ENCODE measurements around the gene OBSCN. TPM values are rescaled to one million over a fixed set of nuclear protein-coding genes. Genes with fewer than 3 reads are reported as not detected.

The OBSCN gene
- total and polyA plus RNA-seq, 10 of the 15 experiments (the other 5 are each of a cell fraction or from before 2014, with no cell fraction given), result 0.01 to 0.36 (median 0.08) TPM; not detected in 2

- POLR2A ChIA-PET, result no interaction called here
- TF ChIP-seq NKRF (conservative IDR thresholded peaks at IDR 0.05) (no peak), CUX1 (IDR thresholded peaks at IDR 0.05; ENCODE audit: insufficient replicate concordance, low read depth, low read length) (no peak), SIX5 (IDR thresholded peaks at IDR 0.05; ENCODE audit: low read depth, low read length, severe bottlenecking) (no peak), SREBF2 (IDR thresholded peaks at IDR 0.05; ENCODE audit: low read length) (no peak), IRF4 (IDR thresholded peaks at IDR 0.05; ENCODE audit: low read depth, low read length) (no peak), ATF3 (IDR thresholded peaks at IDR 0.05; ENCODE audit: borderline replicate concordance, extremely low read depth, low read depth, low read length) (no peak), RB1 (IDR thresholded peaks at IDR 0.05; ENCODE audit: borderline replicate concordance) (no peak), ESRRA (IDR thresholded peaks at IDR 0.05; ENCODE audit: low read length) (no peak), STAT1 (conservative IDR thresholded peaks at IDR 0.05) (no peak), ZNF622 (IDR thresholded peaks at IDR 0.05) (no peak)
- TF ChIP-seq, protein P1, sequence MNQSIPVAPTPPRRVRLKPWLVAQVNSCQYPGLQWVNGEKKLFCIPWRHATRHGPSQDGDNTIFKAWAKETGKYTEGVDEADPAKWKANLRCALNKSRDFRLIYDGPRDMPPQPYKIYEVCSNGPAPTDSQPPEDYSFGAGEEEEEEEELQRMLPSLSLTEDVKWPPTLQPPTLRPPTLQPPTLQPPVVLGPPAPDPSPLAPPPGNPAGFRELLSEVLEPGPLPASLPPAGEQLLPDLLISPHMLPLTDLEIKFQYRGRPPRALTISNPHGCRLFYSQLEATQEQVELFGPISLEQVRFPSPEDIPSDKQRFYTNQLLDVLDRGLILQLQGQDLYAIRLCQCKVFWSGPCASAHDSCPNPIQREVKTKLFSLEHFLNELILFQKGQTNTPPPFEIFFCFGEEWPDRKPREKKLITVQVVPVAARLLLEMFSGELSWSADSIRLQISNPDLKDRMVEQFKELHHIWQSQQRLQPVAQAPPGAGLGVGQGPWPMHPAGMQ (IDR thresholded peaks at IDR 0.05; ENCODE audit: borderline replicate concordance), result no peak
- TF ChIP-seq, protein P2, sequence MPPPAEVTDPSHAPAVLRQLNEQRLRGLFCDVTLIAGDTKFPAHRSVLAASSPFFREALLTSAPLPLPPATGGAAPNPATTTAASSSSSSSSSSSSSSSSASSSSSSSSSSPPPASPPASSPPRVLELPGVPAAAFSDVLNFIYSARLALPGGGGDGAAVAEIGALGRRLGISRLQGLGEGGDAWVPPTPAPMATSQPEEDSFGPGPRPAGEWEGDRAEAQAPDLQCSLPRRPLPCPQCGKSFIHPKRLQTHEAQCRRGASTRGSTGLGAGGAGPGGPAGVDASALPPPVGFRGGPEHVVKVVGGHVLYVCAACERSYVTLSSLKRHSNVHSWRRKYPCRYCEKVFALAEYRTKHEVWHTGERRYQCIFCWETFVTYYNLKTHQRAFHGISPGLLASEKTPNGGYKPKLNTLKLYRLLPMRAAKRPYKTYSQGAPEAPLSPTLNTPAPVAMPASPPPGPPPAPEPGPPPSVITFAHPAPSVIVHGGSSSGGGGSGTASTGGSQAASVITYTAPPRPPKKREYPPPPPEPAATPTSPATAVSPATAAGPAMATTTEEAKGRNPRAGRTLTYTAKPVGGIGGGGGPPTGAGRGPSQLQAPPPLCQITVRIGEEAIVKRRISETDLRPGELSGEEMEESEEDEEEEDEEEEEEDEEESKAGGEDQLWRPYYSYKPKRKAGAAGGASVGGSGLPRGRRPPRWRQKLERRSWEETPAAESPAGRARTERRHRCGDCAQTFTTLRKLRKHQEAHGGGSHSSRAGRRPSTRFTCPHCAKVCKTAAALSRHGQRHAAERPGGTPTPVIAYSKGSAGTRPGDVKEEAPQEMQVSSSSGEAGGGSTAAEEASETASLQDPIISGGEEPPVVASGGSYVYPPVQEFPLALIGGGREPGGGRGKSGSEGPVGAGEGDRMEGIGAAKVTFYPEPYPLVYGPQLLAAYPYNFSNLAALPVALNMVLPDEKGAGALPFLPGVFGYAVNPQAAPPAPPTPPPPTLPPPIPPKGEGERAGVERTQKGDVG (CRISPR knock-in tag; IDR thresholded peaks at IDR 0.05), result no peak
These were observed 54.6 kb downstream of the OBSCN start for GRCh38 chr1:228262475-228262874.

More at GRCh38 chr1:228262475-228262874, 54.6 kb downstream of the OBSCN start:
- H4K20me1 ChIP-seq (ENCODE audit: control insufficient read depth, insufficient read depth), result no peaks in the 10 kb centered on the region
- H3K79me2 ChIP-seq (ENCODE audit: control insufficient read depth, insufficient read depth, low read length), result no peaks in the 10 kb centered on the region
- BruUV-seq (replicated peaks), result no TSS peak
- no peaks in the 10 kb centered on the region for H3K9me3 ChIP-seq (replicated peaks; ENCODE audit: control insufficient read depth, insufficient read depth, low read length)
- WGBS (ENCODE audit: insufficient coverage, insufficient replicate concordance, low lambda C conversion rate, missing lambda C conversion rate), result 0% methylated on average over 1 of the region's 1 CpG
- no peak overlapping the region for H3K27ac ChIP-seq (ENCODE audit: control insufficient read depth, insufficient read depth)
- FAIRE-seq, result no peak
- intact Hi-C loops (cut with micrococcal nuclease; ENCODE audit: unreplicated experiment) (no loop called here), in situ Hi-C loops (cut with MboI) (no loop called here)
- RAD21 ChIA-PET (ENCODE audit: unreplicated experiment), result no interaction called here
- no peak for DNase-seq (ENCODE audit: low read depth, low spot score)
- no peaks in the 10 kb centered on the region for H3K4me1 ChIP-seq (ENCODE audit: control insufficient read depth, insufficient read depth, low read length)
- SMC1A ChIA-PET (ENCODE audit: uncharacterized antibody, unreplicated experiment), result no interaction called here
- CTCF ChIA-PET, result interaction anchor here (0.9 kb wide), 1 partner anchor 14 kb away, joined by 3 read pairs; no protein-coding TSS in a partner anchor
- no peak overlapping the region for H2AFZ ChIP-seq (ENCODE audit: control insufficient read depth, low read depth, low read length)
- no peak overlapping the region for H3K4me2 ChIP-seq (ENCODE audit: control insufficient read depth, insufficient read depth)
- no peaks in the 10 kb centered on the region; a peak in 1 of 4 replicates for H3K27me3 ChIP-seq (replicated peaks in 1 of 2; ENCODE audit: control insufficient read depth in 2 of 2, insufficient read depth in 2 of 2, low read length in 1 of 2)
- H3K9ac ChIP-seq (ENCODE audit: control insufficient read depth, insufficient read depth, low read length), result no peak overlapping the region
- ATAC-seq, result no peak
- no peaks in the 10 kb centered on the region for H3K36me3 ChIP-seq (ENCODE audit: control insufficient read depth in 2 of 2, insufficient read depth in 2 of 2, low read length in 1 of 2)
- no peak overlapping the region for H3K4me3 ChIP-seq
